CD14-positive monocyte (primary cell): ENCODE results near the gene SF3A2. TPM values are rescaled to one million over a fixed set of nuclear protein-coding genes. Genes with fewer than 3 reads are reported as not detected.

Source experiments
- DNase-seq, 3 donors: peaks; one replicate each; pipeline ENCODE4 v3.0.0-alpha.2; 2011 to 2022
- H2AFZ ChIP-seq: 2 replicates; pipeline ENCODE4 v1.6.0; 2012; ENCODE audit warnings: mild to moderate bottlenecking, low read depth, low read length, inconsistent platforms; ENCODE audit not compliant: insufficient read depth, poor library complexity, severe bottlenecking
- H3K27ac ChIP-seq, 2 donors: 1 replicate in 1 of 2; 2 replicates in 1 of 2; pipeline ENCODE4 v1.5.1; 2012 to 2013; ENCODE audit warnings: low read length in 2 of 2, control low read depth in 1 of 2, inconsistent platforms in 1 of 2, low read depth in 1 of 2, mild to moderate bottlenecking in 1 of 2
- H3K27me3 ChIP-seq, 2 donors: one replicate each; pipeline versions ENCODE4 v1.6.0 to v1.6.1; 2011 to 2013; ENCODE audit warnings: low read length in 2 of 2; ENCODE audit not compliant: control insufficient read depth in 2 of 2, insufficient read depth in 2 of 2
- H3K36me3 ChIP-seq, 2 donors: replicated peaks in 1 of 2; 1 replicate in 1 of 2; 2 replicates in 1 of 2; pipeline versions ENCODE4 v1.5.1 to v1.6.1; 2012 to 2013; ENCODE audit warnings: low read length in 2 of 2, control low read depth in 1 of 2, inconsistent platforms in 1 of 2, mild to moderate bottlenecking in 1 of 2; ENCODE audit not compliant: insufficient read depth in 2 of 2, control insufficient read depth in 1 of 2
- H3K4me1 ChIP-seq, 2 donors: 1 replicate in 1 of 2; 2 replicates in 1 of 2; pipeline versions ENCODE4 v1.5.1 to v1.6.1; 2012 to 2013; ENCODE audit warnings: low read length in 2 of 2, control low read depth in 1 of 2, inconsistent platforms in 1 of 2, mild to moderate bottlenecking in 1 of 2, moderate library complexity in 1 of 2; ENCODE audit not compliant: insufficient read depth in 2 of 2, control insufficient read depth in 1 of 2
- H3K4me2 ChIP-seq: replicated peaks from 2 replicates; pipeline ENCODE3; 2012; ENCODE audit warnings: low read length, moderate library complexity, mild to moderate bottlenecking; ENCODE audit not compliant: poor library complexity, severe bottlenecking; ENCODE audit errors: extremely low read depth
- H3K4me3 ChIP-seq, 3 experiments: fragments of 200-600 bp in 1 of 3; sonication (generic) in 1 of 3; replicated peaks in 1 of 3; 1 replicate in 2 of 3; 2 replicates in 1 of 3; pipeline ENCODE4 v1.5.1; 2011 to 2013; ENCODE audit warnings: low read length in 3 of 3, mild to moderate bottlenecking in 3 of 3, control low read depth in 2 of 3, low read depth in 2 of 3, inconsistent platforms in 1 of 3, moderate library complexity in 1 of 3
- H3K79me2 ChIP-seq: 2 replicates; pipeline ENCODE4 v1.6.0; 2012; ENCODE audit warnings: mild to moderate bottlenecking, control low read depth, inconsistent platforms, low read length, moderate library complexity; ENCODE audit not compliant: insufficient read depth
- H3K9ac ChIP-seq: 2 replicates; pipeline ENCODE4 v1.6.0; 2017; ENCODE audit warnings: low read length, mild to moderate bottlenecking; ENCODE audit not compliant: insufficient read depth, poor library complexity, severe bottlenecking
- H3K9me3 ChIP-seq, 2 donors: replicated peaks in 1 of 2; 1 replicate in 1 of 2; 2 replicates in 1 of 2; pipeline versions ENCODE4 v1.5.1 to v1.6.1; 2012 to 2013; ENCODE audit warnings: low read length in 2 of 2, control low read depth in 1 of 2; ENCODE audit not compliant: control insufficient read depth in 1 of 2, insufficient read depth in 1 of 2
- H4K20me1 ChIP-seq: 2 replicates; pipeline ENCODE4 v1.6.0; 2012; ENCODE audit warnings: mild to moderate bottlenecking, low read length, control low read depth, moderate library complexity; ENCODE audit not compliant: insufficient read depth
- H3K27ac Mint-ChIP-seq, 7 donors: one replicate each; pipeline ENCODE4 v1.8.0; 2020; ENCODE audit warnings: mild to moderate bottlenecking in 7 of 7, mixed read lengths in 7 of 7, moderate library complexity in 6 of 7, inconsistent platforms in 2 of 7
- H3K27me3 Mint-ChIP-seq, 3 donors: one replicate each; pipeline ENCODE4 v1.8.0; 2021 to 2022; ENCODE audit warnings: low read depth in 3 of 3, mild to moderate bottlenecking in 3 of 3, mixed read lengths in 3 of 3, moderate library complexity in 3 of 3, inconsistent platforms in 1 of 3
- H3K36me3 Mint-ChIP-seq, 2 donors: one replicate each; pipeline ENCODE4 v1.8.0; 2020; ENCODE audit warnings: mixed read lengths in 2 of 2, inconsistent platforms in 1 of 2, mild to moderate bottlenecking in 1 of 2
- H3K4me1 Mint-ChIP-seq: one replicate; pipeline ENCODE4 v1.8.0; 2020; ENCODE audit warnings: mild to moderate bottlenecking, mixed read lengths
- H3K4me3 Mint-ChIP-seq, 2 donors: one replicate each; pipeline ENCODE4 v1.8.0; 2020; ENCODE audit warnings: mild to moderate bottlenecking in 2 of 2, mixed read lengths in 2 of 2, moderate library complexity in 1 of 2
- H3K9me3 Mint-ChIP-seq, 7 donors: one replicate each; pipeline ENCODE4 v1.8.0; 2020 to 2022; ENCODE audit warnings: mixed read lengths in 7 of 7, mild to moderate bottlenecking in 6 of 7, moderate library complexity in 6 of 7, inconsistent platforms in 2 of 7
- CTCF ChIP-seq: fragments of 200-600 bp; IDR thresholded peaks from one replicate; pipeline ENCODE4 v1.8.0; 2022; ENCODE audit warnings: antibody characterized with exemption, mild to moderate bottlenecking
- WGBS: methylation state at CpG from one replicate; pipeline ENCODE4 v1.1.5; 2013; ENCODE audit warnings: missing lambda C conversion rate; ENCODE audit not compliant: insufficient coverage; 5-methylcytosine and 5-hydroxymethylcytosine counted together
- intact Hi-C, 2 donors: fragments of 100-400 bp; cut with micrococcal nuclease; formaldehyde crosslinking; loops; one replicate each; pipeline versions ENCODE4 v1.15.0 to v1.15.1; 2023
- polyA plus RNA-seq, 3 donors: library from polyadenylated mRNA; depleted of rRNA in 1 of 3; unstranded in 2 of 3; stranded (reverse) in 1 of 3; fragments of 300-500 nt in 2 of 3; fragments of >200 nt in 1 of 3; fragmentation: Illumina TruSeq in 2 of 3; gene quantifications; 1 replicate in 2 of 3; 2 replicates in 1 of 3; pipeline ENCODE4 v1.2.3, GENCODE V29; 2012 to 2021

Gene SF3A2
- polyA plus RNA-seq, 3 donors, result 8.0 to 70.8 (median 11.6) TPM

- H4K20me1 ChIP-seq, result peaks cover 62% of the 10 kb centered on the region
- H3K4me1 Mint-ChIP-seq, result peaks cover 23% of the 10 kb centered on the region
- H3K27ac ChIP-seq, result peak overlapping the region; percentile 9 to 11
- TF ChIP-seq CTCF, result no peak
- H3K36me3 ChIP-seq, result peaks cover 61 to 84% of the 10 kb centered on the region in 2 donors
- no peak overlapping the region for H2AFZ ChIP-seq
- no peaks in the 10 kb centered on the region for H3K27me3 ChIP-seq
- intact Hi-C loops, result loop anchor here in 1 of 2 donors (5.0 kb wide), 1 partner anchor 37 kb away; the partner anchor contains the start of gene AP3D1
- H3K4me1 ChIP-seq, result peaks cover 21 to 26% of the 10 kb centered on the region in 2 donors
- no peak overlapping the region for H3K4me3 ChIP-seq
- no peaks in the 10 kb centered on the region for H3K9me3 ChIP-seq
- H3K36me3 Mint-ChIP-seq, result peaks cover 66 to 84% of the 10 kb centered on the region in 2 donors
- peaks cover 0 to 2% (median 0%) of the 10 kb centered on the region in 3 donors for H3K27me3 Mint-ChIP-seq
- peaks cover 61% of the 10 kb centered on the region for H3K79me2 ChIP-seq
- peak overlapping the region; percentile 42 to 89 (median 81) for H3K27ac Mint-ChIP-seq
- H3K9me3 Mint-ChIP-seq, result peaks cover 0 to 3% (median 0%) of the 10 kb centered on the region in 7 donors
- DNase-seq, result no peak
- no peak overlapping the region for H3K4me3 Mint-ChIP-seq
- WGBS, result 96% methylated on average over 17 of the region's 19 CpGs
- no peak overlapping the region for H3K9ac ChIP-seq
- H3K4me2 ChIP-seq, result peak overlapping the region; percentile 72
Measured at GRCh38 chr19:2188708-2189385, 47.8 kb upstream of the SF3A2 start.

GRCh38 chr19:2189880-2190279, 46.7 kb upstream of the SF3A2 start:
- H4K20me1 ChIP-seq, result peaks cover 56% of the 10 kb centered on the region
- Mint-ChIP-seq H3K4me3 (no peak overlapping the region), H3K9me3 (peaks cover 0 to 3% (median 0%) of the 10 kb centered on the region in 7 donors), H3K36me3 (peaks cover 62 to 84% of the 10 kb centered on the region in 2 donors), H3K27me3 (peaks cover 0 to 2% (median 0%) of the 10 kb centered on the region in 3 donors), H3K27ac (no peak overlapping the region), H3K4me1 (peaks cover 23% of the 10 kb centered on the region)
- H3K4me1 ChIP-seq, result peaks cover 21 to 26% of the 10 kb centered on the region in 2 donors
- intact Hi-C loops, result loop anchor here in 1 of 2 donors (5.0 kb wide), 1 partner anchor 38 kb away; the partner anchor contains the start of gene AP3D1
- H3K27me3 ChIP-seq, result no peaks in the 10 kb centered on the region
- H3K4me2 ChIP-seq, result no peak overlapping the region
- WGBS, result 90% methylated on average over 11 of the region's 16 CpGs
- no peak overlapping the region for H3K9ac ChIP-seq
- H3K36me3 ChIP-seq, result peaks cover 64 to 84% of the 10 kb centered on the region in 2 donors
- H3K79me2 ChIP-seq, result peaks cover 55% of the 10 kb centered on the region
- no peaks in the 10 kb centered on the region for H3K9me3 ChIP-seq
- H2AFZ ChIP-seq, result no peak overlapping the region
- no peak for TF ChIP-seq CTCF
- DNase-seq, result no peak
- H3K4me3 ChIP-seq, result no peak overlapping the region
- peak overlapping the region in 1 of 2 donors; percentile 28 for H3K27ac ChIP-seq
